Adipocyte (in vitro differentiated cells): ENCODE measurements around the gene TAB2.

ENCODE experiments used
- DNase-seq: peaks from one replicate; pipeline ENCODE4 v3.0.0-alpha.2; 2015; ENCODE audit warnings: low read depth
- H3K27me3 ChIP-seq: replicated peaks from 2 replicates; pipeline ENCODE4 v1.7.0; 2013; ENCODE audit warnings: mild to moderate bottlenecking, low read length, moderate library complexity; ENCODE audit not compliant: control insufficient read depth, insufficient read depth
- H3K36me3 ChIP-seq: 2 replicates; pipeline ENCODE4 v1.7.0; 2013; ENCODE audit warnings: low read length, mild to moderate bottlenecking, moderate library complexity; ENCODE audit not compliant: control insufficient read depth, insufficient read depth, severe bottlenecking
- H3K4me1 ChIP-seq: 2 replicates; pipeline ENCODE4 v1.7.0; 2013; ENCODE audit warnings: mild to moderate bottlenecking, low read length, moderate library complexity; ENCODE audit not compliant: control insufficient read depth, insufficient read depth
- H3K4me3 ChIP-seq: 2 replicates; pipeline ENCODE4 v1.7.0; 2013; ENCODE audit warnings: mild to moderate bottlenecking, low read length, moderate library complexity
- H3K9ac ChIP-seq: 2 replicates; pipeline ENCODE4 v1.7.0; 2013; ENCODE audit warnings: mild to moderate bottlenecking, low read length, moderate library complexity
- H3K9me3 ChIP-seq: 2 replicates; pipeline ENCODE4 v1.7.0; 2013; ENCODE audit warnings: mild to moderate bottlenecking, low read length, moderate library complexity; ENCODE audit not compliant: control insufficient read depth

Gene TAB2

DNA sequence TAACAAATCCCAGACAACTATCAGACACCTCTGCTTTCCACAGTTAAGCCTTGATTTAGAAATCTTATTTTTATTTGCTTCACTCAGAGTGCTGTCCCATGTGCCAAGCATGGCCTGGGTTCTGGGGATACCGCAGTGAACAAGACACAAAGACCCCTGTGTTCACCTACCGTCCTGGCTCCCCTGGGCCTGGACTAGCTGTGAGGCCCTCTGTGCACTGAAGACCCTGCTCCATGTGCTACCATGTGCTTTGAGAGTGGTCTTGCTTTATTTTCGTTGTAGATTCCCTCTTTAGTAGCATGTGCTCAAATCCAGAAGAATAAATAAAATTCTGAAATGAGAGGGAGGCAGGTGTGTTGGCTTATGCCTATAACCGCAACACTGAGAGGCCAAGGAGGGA lies 105.1 kb downstream of the TAB2 start:
- Histone ChIP-seq H3K4me1 (peaks cover 17% of the 10 kb centered on the region), H3K27me3 (no peaks in the 10 kb centered on the region), H3K9ac (no peak overlapping the region), H3K36me3 (no peaks in the 10 kb centered on the region), H3K9me3 (no peaks in the 10 kb centered on the region), H3K4me3 (no peak overlapping the region)
- no peak for DNase-seq

DNA sequence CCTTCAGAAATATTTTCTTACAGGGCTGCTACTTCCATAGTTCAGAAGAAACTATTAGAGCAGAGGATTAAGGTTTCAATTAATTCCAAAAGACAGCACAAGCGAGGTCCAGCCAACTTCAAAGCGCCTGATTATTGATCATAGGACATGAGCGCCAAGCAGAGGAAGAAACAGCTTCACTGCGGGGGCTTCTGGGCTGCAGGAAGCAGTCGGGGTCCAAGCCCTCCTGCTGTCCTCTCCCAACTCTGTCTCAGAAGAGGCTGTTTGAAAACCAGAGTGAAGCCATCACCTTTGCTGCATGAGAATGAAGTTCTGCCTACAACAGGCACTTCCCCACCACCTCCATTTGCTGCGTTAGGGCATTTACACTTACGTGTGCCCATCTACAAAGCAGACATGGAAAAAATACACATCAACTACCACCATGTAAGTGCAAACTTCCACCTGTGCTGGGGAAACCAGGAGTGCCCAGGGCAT lies 106.5 kb downstream of the TAB2 start:
- H3K9me3 ChIP-seq: no peaks in the 10 kb centered on the region
- H3K4me1 ChIP-seq: peaks cover 17% of the 10 kb centered on the region
- H3K27me3 ChIP-seq: no peaks in the 10 kb centered on the region
- peak overlapping the region; percentile 73 for H3K9ac ChIP-seq
- no peak for DNase-seq
- no peaks in the 10 kb centered on the region for H3K36me3 ChIP-seq
- peak overlapping the region; percentile 70 for H3K4me3 ChIP-seq

DNA sequence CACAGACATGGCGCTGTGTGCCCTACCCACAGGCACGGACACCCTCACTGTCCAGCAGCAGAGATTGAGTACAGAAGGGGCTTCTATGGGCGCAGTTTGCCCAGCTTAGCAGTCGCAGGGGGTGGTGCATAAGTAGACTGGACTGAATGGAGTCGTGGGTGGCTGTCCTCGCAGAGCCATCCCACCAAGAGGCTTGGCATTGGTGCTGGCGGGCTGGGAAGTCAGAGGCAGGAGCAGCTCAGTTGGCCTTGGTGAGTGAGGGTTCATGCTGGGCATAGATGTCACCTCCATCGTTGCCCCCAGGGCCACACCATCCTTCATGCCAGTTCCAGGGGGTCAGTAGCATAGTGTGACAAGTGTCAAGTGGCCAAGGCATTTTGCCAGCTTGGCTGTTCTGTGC lies 107.7 kb downstream of the TAB2 start:
- Histone ChIP-seq H3K9ac (no peak overlapping the region), H3K36me3 (no peaks in the 10 kb centered on the region), H3K27me3 (no peaks in the 10 kb centered on the region), H3K4me1 (peaks cover 17% of the 10 kb centered on the region), H3K4me3 (no peak overlapping the region), H3K9me3 (no peaks in the 10 kb centered on the region)
- DNase-seq: no peak

DNA sequence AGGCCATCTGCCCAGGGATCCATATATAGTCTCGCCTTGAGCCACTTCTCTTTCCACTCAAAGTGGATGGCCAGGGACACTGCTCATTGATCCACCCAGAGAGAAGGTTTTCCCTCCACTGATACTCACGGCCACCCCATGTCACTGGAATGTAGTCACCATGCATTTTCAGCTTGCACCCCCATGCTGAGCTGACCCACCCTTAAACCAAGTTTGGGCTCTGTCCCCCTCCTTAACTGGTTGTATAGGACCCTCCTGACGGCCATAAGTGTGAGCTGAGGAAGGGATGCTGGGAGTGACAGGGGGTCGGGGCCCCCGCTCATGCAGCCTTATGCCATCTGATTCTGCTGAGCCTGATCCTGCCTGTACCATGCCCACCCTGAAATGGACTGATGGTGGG lies 108.2 kb downstream of the TAB2 start:
- H3K36me3 ChIP-seq: no peaks in the 10 kb centered on the region
- H3K9ac ChIP-seq: no peak overlapping the region
- H3K4me3 ChIP-seq: no peak overlapping the region

DNA sequence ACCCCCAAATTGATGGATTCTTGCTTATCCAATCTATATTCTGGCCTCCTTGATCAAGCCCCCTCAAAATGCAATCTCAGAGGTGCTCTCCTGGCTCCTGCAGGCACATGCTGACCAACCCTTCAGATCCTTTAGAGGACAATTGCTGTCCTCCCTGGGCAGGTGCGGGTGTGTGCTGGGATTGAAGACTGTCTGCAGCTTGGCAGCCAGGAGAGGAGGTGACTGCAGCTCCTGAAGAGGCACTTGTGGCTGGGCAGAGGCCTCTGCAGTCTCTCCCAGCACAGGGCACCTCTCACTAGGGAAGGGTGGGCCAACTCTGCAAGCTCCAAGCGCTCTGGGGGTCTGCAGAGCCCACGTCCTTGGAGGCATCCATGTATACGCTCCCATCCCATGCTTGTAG lies 111.1 kb downstream of the TAB2 start:
- no peak overlapping the region for H3K4me3 ChIP-seq
- no peak for DNase-seq
- no peaks in the 10 kb centered on the region for H3K36me3 ChIP-seq
- H3K9ac ChIP-seq: no peak overlapping the region
- H3K27me3 ChIP-seq: no peaks in the 10 kb centered on the region
- no peaks in the 10 kb centered on the region for H3K9me3 ChIP-seq
- H3K4me1 ChIP-seq: peaks cover 24% of the 10 kb centered on the region

More for the DNA sequence above, 108.2 kb downstream of the TAB2 start:
- peaks cover 17% of the 10 kb centered on the region for H3K4me1 ChIP-seq
- no peaks in the 10 kb centered on the region for H3K27me3 ChIP-seq
- H3K9me3 ChIP-seq: no peaks in the 10 kb centered on the region
- no peak for DNase-seq

DNA sequence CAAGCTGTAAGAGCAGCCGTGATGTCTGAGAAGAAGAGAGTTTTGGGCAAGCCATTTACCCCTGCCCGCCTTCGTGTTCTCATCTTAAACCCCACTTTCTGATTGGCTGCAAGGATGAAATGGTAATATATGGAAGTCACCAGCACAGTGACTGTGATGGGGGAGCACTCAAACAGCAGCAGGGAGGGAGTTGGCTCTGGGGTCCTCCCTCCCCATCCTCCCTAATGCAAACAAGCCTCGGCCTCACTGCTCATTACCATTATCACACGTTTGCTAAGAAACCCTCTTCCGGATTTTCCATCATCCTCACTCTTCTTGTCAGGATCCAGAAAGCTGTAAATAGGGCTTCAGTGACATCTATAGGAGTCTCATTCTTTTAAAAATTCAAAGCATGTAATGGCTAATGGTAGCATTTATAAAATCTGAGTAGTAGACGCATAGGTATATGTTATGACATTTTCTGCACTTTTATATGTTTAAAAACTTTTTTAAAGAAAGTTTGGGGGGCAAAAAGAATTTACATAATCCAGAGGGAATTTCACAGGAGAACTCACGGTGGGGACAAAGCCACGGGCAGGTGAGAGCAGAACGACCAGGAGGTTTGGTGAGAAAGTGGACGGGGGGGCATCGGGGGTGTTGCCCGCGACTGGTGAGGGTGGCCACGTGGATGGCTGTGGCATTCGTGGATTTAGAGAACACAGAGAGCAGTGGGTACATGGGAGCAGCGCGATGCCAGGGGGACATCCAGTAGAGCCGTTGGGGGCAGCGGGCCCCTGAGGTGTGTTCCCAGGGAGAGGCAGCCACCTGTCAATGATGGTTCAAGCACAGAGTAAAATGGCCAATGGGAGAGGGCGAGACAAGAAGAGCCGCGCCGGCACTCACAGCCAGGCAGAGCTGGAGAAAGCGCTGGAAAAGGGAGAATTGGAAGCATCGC lies 112.2 kb downstream of the TAB2 start:
- Histone ChIP-seq H3K27me3 (no peaks in the 10 kb centered on the region), H3K36me3 (no peaks in the 10 kb centered on the region), H3K4me3 (no peak overlapping the region), H3K4me1 (peaks cover 26% of the 10 kb centered on the region), H3K9me3 (no peaks in the 10 kb centered on the region), H3K9ac (no peak overlapping the region)
- no peak for DNase-seq

DNA sequence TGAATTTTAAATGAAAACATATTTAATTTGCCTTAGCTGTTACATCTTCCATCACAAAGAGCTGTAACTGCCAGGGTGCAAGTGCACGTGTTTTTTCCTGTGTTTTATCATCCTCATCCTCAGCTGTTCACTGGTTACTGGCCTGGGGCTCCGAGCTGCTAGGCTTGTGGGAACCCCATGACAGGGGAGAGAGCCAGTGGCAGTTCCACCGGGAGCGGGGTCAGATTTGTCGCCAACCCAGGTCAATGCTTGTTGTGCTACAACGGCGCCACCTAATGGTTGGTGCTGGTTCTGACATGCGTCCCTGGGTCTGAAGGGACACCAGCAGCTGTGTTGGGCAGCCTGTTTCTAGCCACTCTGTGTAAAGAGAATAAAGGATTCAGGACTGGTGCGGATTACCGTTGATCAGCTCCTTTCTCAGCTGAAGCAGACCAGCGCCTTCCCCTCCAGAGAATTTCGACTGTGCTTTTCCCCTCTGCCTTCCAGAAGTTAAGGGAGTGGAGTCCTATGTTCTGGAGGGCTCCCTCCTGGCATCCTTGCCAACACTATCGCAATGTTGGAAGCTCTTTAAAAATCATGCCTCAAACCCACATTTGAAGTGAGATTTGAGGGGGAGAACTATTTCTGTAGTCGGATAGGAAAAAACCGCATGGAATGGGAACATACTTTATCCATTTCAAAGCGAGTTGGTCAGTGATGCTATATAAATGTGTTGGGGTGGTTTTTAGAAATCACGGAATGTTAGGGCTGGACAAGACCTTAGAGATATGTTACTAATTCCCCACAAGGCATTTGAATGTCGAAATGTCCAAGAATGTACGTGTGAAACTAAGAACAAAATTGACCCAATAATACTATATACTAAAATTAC lies 114.6 kb downstream of the TAB2 start:
- no peaks in the 10 kb centered on the region for H3K9me3 ChIP-seq
- H3K27me3 ChIP-seq: peaks cover 4% of the 10 kb centered on the region
- H3K9ac ChIP-seq: peak overlapping the region; percentile 48
- H3K4me3 ChIP-seq: peak overlapping the region; percentile 39
- H3K36me3 ChIP-seq: no peaks in the 10 kb centered on the region
- peaks cover 26% of the 10 kb centered on the region for H3K4me1 ChIP-seq
- peak; percentile 93 for DNase-seq

DNA sequence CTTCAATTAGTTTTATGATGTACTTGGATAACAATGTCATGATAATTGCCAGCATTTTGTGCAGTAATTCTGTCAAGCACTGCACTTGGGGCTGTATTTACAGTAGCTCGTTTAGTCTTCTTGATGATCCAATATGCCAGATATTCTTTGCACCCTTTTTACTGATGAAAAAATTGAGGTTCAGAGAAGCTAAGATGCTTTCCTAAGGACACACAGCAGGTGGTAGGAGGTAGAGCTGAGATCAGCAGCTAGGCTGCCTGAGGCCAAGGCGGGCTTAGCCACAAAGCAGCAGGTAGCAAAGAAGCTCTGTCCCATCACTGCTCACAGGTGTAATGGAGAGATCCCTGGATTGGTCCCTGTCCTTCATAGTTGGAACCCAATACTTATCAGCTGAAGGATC lies 115.9 kb downstream of the TAB2 start:
- no peak overlapping the region for H3K4me3 ChIP-seq
- DNase-seq: no peak
- H3K9me3 ChIP-seq: no peaks in the 10 kb centered on the region
- H3K4me1 ChIP-seq: peaks cover 26% of the 10 kb centered on the region
- peaks cover 4% of the 10 kb centered on the region for H3K27me3 ChIP-seq
- H3K9ac ChIP-seq: peak overlapping the region; percentile 6
- H3K36me3 ChIP-seq: no peaks in the 10 kb centered on the region

DNA sequence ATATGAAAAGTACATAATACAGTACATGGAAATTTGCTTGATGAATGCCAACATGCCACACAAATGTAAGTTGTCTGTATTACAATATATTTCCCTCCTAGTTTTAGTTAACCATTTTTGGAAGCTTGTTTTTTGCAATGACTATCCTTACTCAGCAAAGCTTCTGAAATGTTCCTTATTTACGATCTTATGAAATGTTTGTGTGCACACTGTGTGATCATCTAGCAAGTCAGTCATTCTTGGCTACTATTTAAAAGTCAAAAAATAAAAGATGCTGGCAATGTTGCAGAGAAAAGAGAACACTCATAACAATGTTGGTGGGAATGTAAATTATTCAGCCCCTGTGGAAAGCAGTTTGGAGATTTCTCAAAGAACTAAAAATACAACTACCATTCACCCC lies 116.4 kb downstream of the TAB2 start:
- H3K9me3 ChIP-seq: no peaks in the 10 kb centered on the region
- no peaks in the 10 kb centered on the region for H3K36me3 ChIP-seq
- peaks cover 4% of the 10 kb centered on the region for H3K27me3 ChIP-seq
- no peak overlapping the region for H3K4me3 ChIP-seq
- H3K9ac ChIP-seq: peak overlapping the region; percentile 7
- DNase-seq: no peak
- H3K4me1 ChIP-seq: peaks cover 26% of the 10 kb centered on the region

DNA sequence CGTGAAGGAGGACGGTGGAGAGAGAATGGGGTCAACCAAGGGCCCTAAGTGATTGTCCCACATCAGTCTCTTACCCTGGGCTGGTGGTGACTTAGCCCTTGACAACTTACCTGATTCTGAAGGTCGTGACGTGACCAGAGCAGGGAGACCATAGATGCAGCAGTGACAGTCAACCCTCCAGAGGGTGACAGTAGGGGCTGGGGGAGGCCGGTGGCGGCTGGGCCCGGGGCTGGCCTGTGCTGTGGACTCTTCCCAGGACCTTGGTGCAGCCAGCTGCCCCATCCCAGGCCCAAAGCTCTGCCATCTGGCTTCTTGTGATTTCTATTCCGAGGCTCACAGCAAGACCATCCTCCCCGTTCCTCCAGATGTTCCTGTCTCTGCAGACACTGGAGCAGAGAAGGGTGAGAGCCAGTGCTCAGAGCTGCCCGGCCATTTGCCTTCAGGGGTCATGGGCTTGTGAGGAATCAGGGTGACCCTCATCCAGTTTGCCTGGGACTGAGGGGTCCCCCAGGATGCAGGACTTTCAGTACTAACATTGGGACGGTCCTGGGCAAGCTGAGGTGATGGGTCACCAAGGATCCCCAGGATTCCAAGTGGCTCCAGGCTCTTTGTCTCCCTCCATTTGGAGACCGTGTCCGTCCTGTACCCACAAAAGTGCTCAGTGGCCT lies 118.5 kb downstream of the TAB2 start:
- H3K36me3 ChIP-seq: no peaks in the 10 kb centered on the region
- H3K9ac ChIP-seq: no peak overlapping the region
- H3K27me3 ChIP-seq: peaks cover 4% of the 10 kb centered on the region
- no peaks in the 10 kb centered on the region for H3K9me3 ChIP-seq
- no peak overlapping the region for H3K4me3 ChIP-seq
- peaks cover 26% of the 10 kb centered on the region for H3K4me1 ChIP-seq
- no peak for DNase-seq

DNA sequence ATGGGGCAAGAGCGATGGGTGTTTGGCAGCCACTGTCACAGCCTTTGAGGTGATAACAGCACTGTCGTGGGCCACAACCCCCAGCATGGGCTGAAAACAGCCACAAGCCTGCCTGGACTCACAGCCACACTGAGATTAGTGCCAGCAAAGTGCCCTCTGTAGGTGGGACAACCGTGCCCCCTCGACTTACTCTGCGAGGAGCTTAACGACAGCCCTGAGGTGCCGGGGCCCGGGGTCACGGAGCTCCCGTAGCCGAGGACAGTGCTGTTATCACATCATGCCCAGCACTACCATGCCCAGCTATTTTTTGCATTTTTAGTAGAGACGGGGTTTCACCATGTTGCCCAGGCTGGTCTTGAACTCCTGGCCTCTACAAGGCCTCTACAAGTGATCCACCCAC lies 119.1 kb downstream of the TAB2 start:
- no peak for DNase-seq
- Histone ChIP-seq H3K27me3 (peaks cover 5% of the 10 kb centered on the region), H3K36me3 (no peaks in the 10 kb centered on the region), H3K9me3 (no peaks in the 10 kb centered on the region), H3K4me3 (no peak overlapping the region), H3K4me1 (peaks cover 26% of the 10 kb centered on the region), H3K9ac (no peak overlapping the region)
